GM18907 (cell line): ENCODE data around the gene EVI5.
"Not testable (repeated sequence)": the region's sequence is repeated elsewhere in the genome, so short reads cannot be mapped to it uniquely, and the experiment has no call there.

ENCODE experiments used
- ATAC-seq: cut with Tn5 transposase; IDR thresholded peaks from one replicate; pipeline ENCODE4 v1.9.1; 2021; ENCODE audit warnings: mild to moderate bottlenecking, moderate library complexity; ENCODE audit not compliant: unreplicated experiment

EVI5 gene

GRCh38 chr1:92583821-92584760 lies 200.8 kb downstream of the EVI5 start:
- ATAC-seq: peak; percentile 88

- no peak for ATAC-seq
Observed at GRCh38 chr1:92577261-92577895, 207.5 kb downstream of the EVI5 start.

GRCh38 chr1:92575123-92575522 lies 209.8 kb downstream of the EVI5 start:
- no peak for ATAC-seq

- ATAC-seq: no peak
Observed at GRCh38 chr1:92572520-92572919, 212.4 kb downstream of the EVI5 start.

GRCh38 chr1:92571578-92571977 lies 213.3 kb downstream of the EVI5 start:
- ATAC-seq: no peak

GRCh38 chr1:92567211-92567868 lies 217.6 kb downstream of the EVI5 start:
- no peak for ATAC-seq

- ATAC-seq: peak; percentile 92
Observed at GRCh38 chr1:92563457-92564216, 221.3 kb downstream of the EVI5 start.

GRCh38 chr1:92556350-92556749 lies 228.6 kb downstream of the EVI5 start:
- no peak for ATAC-seq

GRCh38 chr1:92554216-92554615 lies 230.7 kb downstream of the EVI5 start:
- no peak for ATAC-seq

- no peak for ATAC-seq
Observed at GRCh38 chr1:92551916-92552315, 233.0 kb downstream of the EVI5 start.

- ATAC-seq: no peak
Observed at GRCh38 chr1:92544756-92545165, 240.1 kb downstream of the EVI5 start.

- no peak for ATAC-seq
Observed at GRCh38 chr1:92543131-92544055, 241.5 kb downstream of the EVI5 start.

- ATAC-seq: peak; percentile 63
Observed at GRCh38 chr1:92538413-92539061, 246.4 kb downstream of the EVI5 start.

- ATAC-seq: peak; percentile 80
Observed at GRCh38 chr1:92538048-92538412, 246.9 kb downstream of the EVI5 start.

GRCh38 chr1:92536980-92537884 lies 247.7 kb downstream of the EVI5 start:
- peak; percentile 66 for ATAC-seq

GRCh38 chr1:92536211-92536979 lies 248.5 kb downstream of the EVI5 start:
- peak; percentile 24 for ATAC-seq

GRCh38 chr1:92532371-92532770 lies 252.5 kb downstream of the EVI5 start:
- ATAC-seq: not testable (repeated sequence)

- not testable (repeated sequence) for ATAC-seq
Observed at GRCh38 chr1:92531939-92532338, 253.0 kb downstream of the EVI5 start.
